ENCODE results near the gene CSTF1. TPM values are rescaled to one million over a fixed set of nuclear protein-coding genes. Genes with fewer than 3 reads are reported as not detected.

The CSTF1 gene
- total RNA-seq, 1 donor from 2014 or later = 14.7 TPM

DNA sequence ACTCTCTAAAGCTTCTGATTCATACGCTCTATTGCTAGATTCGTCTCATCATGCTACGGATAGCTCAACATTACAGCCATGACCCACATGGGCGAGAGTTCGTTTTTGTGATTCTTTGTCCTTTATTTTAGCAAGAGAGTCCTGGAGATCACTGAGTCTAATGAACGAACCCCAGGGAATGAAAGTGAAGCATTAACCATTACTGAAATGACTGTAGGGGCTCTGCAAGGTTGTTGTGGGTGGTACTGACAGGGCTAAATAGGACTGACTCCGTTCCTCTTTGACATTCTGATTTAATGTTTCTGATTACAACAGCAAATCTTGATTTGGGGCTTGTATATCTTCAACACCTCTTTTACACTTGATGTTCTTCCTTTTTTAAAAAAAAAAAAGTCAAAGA is 62.3 kb downstream of the CSTF1 start:
- no peak for DNase-seq (ENCODE audit: low spot score)

Other genes with a start within 250 kb of the CSTF1 start
- not detected for gene MC3R, start 143.9 kb upstream of the CSTF1 start, total RNA-seq (ENCODE audit: insufficient read depth, low replicate concordance)
- gene FAM210B, start 33.7 kb upstream of the CSTF1 start, total RNA-seq (ENCODE audit: insufficient read depth, low replicate concordance) = 53.2 TPM
- gene AURKA, start 430 bp upstream of the CSTF1 start, total RNA-seq (ENCODE audit: insufficient read depth, low replicate concordance) = 12.3 TPM
- gene CASS4, start 19.6 kb downstream of the CSTF1 start, total RNA-seq (ENCODE audit: insufficient read depth, low replicate concordance) = 2.2 TPM
- gene RTF2, start 76.0 kb downstream of the CSTF1 start, total RNA-seq (ENCODE audit: insufficient read depth, low replicate concordance) = 67.7 TPM
- gene FAM209A, start 132.1 kb downstream of the CSTF1 start, total RNA-seq (ENCODE audit: insufficient read depth, low replicate concordance) = not detected
- not detected for gene FAM209B, start 140.6 kb downstream of the CSTF1 start, total RNA-seq (ENCODE audit: insufficient read depth, low replicate concordance)
- 6.7 TPM for gene TFAP2C, start 236.7 kb downstream of the CSTF1 start, total RNA-seq (ENCODE audit: insufficient read depth, low replicate concordance)

All from umbilical cord (tissue), 2 donors.